HepG2 (cell line): Measurements from ENCODE around the gene TNFAIP3. TPM values are rescaled to one million over a fixed set of nuclear protein-coding genes. Genes with fewer than 3 reads are reported as not detected.

Experiments
- ATAC-seq: fragments of 200-7000 bp; cut with Tn5 transposase; 3 replicates; pipeline ENCODE4 v1.9.1; 2020; ENCODE audit warnings: mild to moderate bottlenecking, moderate library complexity
- BruUV-seq: library from RNA; stranded (reverse); fragments of 400-500 nt; replicated peaks from 2 replicates; lab custom pipeline; 2021; lab: Mats Ljungman, UMichigan
- CTCF ChIA-PET: fragments of 300-600 bp; formaldehyde crosslinking; extraction: SDS; loops from one replicate; lab custom pipeline; 2021; ENCODE audit warnings: low total read pairs, inconsistent platforms, low intra/inter-chr PET ratio; lab: Yijun Ruan, JAX
- POLR2A ChIA-PET: fragments of 350-600 bp; sonication (Branson Sonifier 250); formaldehyde crosslinking; loops from one replicate; lab custom pipeline; 2020; ENCODE audit warnings: antibody characterized with exemption, inconsistent platforms; lab: Yijun Ruan, JAX
- DNase-seq: peaks from one replicate; pipeline ENCODE4 v3.0.0-alpha.2; 2015; ENCODE audit warnings: low spot score
- FAIRE-seq: peaks from 3 replicates; lab custom pipeline; 2011; peaks lifted over from hg19 to GRCh38; lab: Jason Lieb, UNC
- H2AFZ ChIP-seq: one replicate; pipeline ENCODE4 v1.6.1; 2011; ENCODE audit warnings: low read length, inconsistent platforms
- H3K27ac ChIP-seq: fragments of 300-600 bp; 3 replicates; pipeline ENCODE4 v1.8.0; 2011; ENCODE audit warnings: mixed run types, mild to moderate bottlenecking, mixed read lengths, low read length, inconsistent platforms; ENCODE audit not compliant: insufficient read depth; ENCODE audit errors: extremely low read length
- H3K27me3 ChIP-seq, 2 experiments: fragments of 200-600 bp in 1 of 2; 2 replicates in 1 of 2; 3 replicates in 1 of 2; pipeline versions ENCODE4 v1.6.0 to v1.8.0; 2011; ENCODE audit warnings: low read length in 2 of 2, mild to moderate bottlenecking in 2 of 2, moderate library complexity in 2 of 2, inconsistent platforms in 1 of 2; ENCODE audit not compliant: insufficient read depth in 2 of 2, control insufficient read depth in 1 of 2
- H3K36me3 ChIP-seq, 2 experiments: fragments of 200-600 bp in 1 of 2; replicated peaks in 1 of 2; 2 replicates in 1 of 2; 3 replicates in 1 of 2; pipeline versions ENCODE4 v1.5.1 to v1.8.0; 2011; ENCODE audit warnings: low read length in 2 of 2, inconsistent platforms in 1 of 2; ENCODE audit not compliant: insufficient read depth in 2 of 2, control insufficient read depth in 1 of 2
- H3K4me1 ChIP-seq: 2 replicates; pipeline ENCODE4 v1.5.1; 2012; ENCODE audit warnings: low read length, inconsistent platforms; ENCODE audit not compliant: insufficient read depth
- H3K4me2 ChIP-seq: 2 replicates; pipeline ENCODE4 v1.6.0; 2011; ENCODE audit warnings: low read depth, low read length, inconsistent platforms
- H3K4me3 ChIP-seq, 3 experiments: fragments of 200-600 bp in 1 of 3; sonication (generic), shearing (Covaris generic) in 1 of 3; replicated peaks in 1 of 3; 2 replicates each; pipeline ENCODE4 v1.5.1; 2011 to 2016; ENCODE audit warnings: low read length in 3 of 3, inconsistent platforms in 2 of 3, low read depth in 2 of 3, mild to moderate bottlenecking in 2 of 3, control low read depth in 1 of 3, mixed read lengths in 1 of 3; ENCODE audit not compliant: insufficient read depth in 1 of 3
- H3K79me2 ChIP-seq: one replicate; pipeline ENCODE4 v1.6.1; 2011; ENCODE audit warnings: low read length, inconsistent platforms; ENCODE audit not compliant: insufficient read depth
- H3K9ac ChIP-seq: 2 replicates; pipeline ENCODE4 v1.6.0; 2011; ENCODE audit warnings: mild to moderate bottlenecking, low read depth, low read length, inconsistent platforms; ENCODE audit not compliant: insufficient read depth
- H3K9me3 ChIP-seq: 2 replicates; pipeline ENCODE4 v1.5.1; 2012; ENCODE audit warnings: mild to moderate bottlenecking, low read length
- H4K20me1 ChIP-seq: 2 replicates; pipeline ENCODE4 v1.6.0; 2011; ENCODE audit warnings: inconsistent platforms, mild to moderate bottlenecking, low read length, moderate library complexity; ENCODE audit not compliant: insufficient read depth
- NCOA2 ChIP-seq: sonication (generic); formaldehyde crosslinking; IDR thresholded peaks from 2 replicates; pipeline ENCODE4 v1.8.0; 2022; ENCODE audit warnings: inconsistent platforms
- ONECUT2 ChIP-seq: sonication (generic); formaldehyde crosslinking; IDR thresholded peaks from 2 replicates; pipeline ENCODE4 v1.4.0; 2020; ENCODE audit warnings: missing genetic modification reagents
- PLSCR1 ChIP-seq: sonication (generic); formaldehyde crosslinking; IDR thresholded peaks from 2 replicates; pipeline ENCODE4 v1.5.0; 2020; ENCODE audit warnings: missing genetic modification reagents, mild to moderate bottlenecking, borderline replicate concordance
- RCOR2 ChIP-seq: IDR thresholded peaks from 2 replicates; pipeline ENCODE4 v1.6.1; 2016; ENCODE audit warnings: missing biosample characterization, missing genetic modification reagents
- SPEN ChIP-seq: sonication (generic); formaldehyde crosslinking; IDR thresholded peaks from 2 replicates; pipeline ENCODE4 v1.5.1; 2020; ENCODE audit warnings: low read depth, mild to moderate bottlenecking, missing genetic modification reagents
- TFAP4 ChIP-seq: sonication (generic); IDR thresholded peaks from 2 replicates; pipeline ENCODE4 v1.6.1; 2016; ENCODE audit warnings: low read depth, borderline replicate concordance
- THAP8 ChIP-seq: sonication (generic); formaldehyde crosslinking; IDR thresholded peaks from 2 replicates; pipeline ENCODE4 v1.5.1; 2020; ENCODE audit warnings: missing genetic modification reagents, mild to moderate bottlenecking, borderline replicate concordance
- ZBTB26 ChIP-seq: IDR thresholded peaks from 2 replicates; pipeline ENCODE4 v1.6.1; 2016; ENCODE audit warnings: missing compliant biosample characterization, missing genetic modification reagents, borderline replicate concordance
- ZBTB43 ChIP-seq: sonication (generic); formaldehyde crosslinking; conservative IDR thresholded peaks from 2 replicates; pipeline ENCODE4 v1.4.0; 2020; ENCODE audit warnings: missing genetic modification reagents
- ZMYM3 ChIP-seq: sonication (generic); formaldehyde crosslinking; IDR thresholded peaks from 2 replicates; pipeline ENCODE4 v1.5.1; 2020; ENCODE audit warnings: mild to moderate bottlenecking, missing genetic modification reagents
- ZNF737 ChIP-seq: sonication (generic); formaldehyde crosslinking; IDR thresholded peaks from 2 replicates; pipeline ENCODE4 v1.5.0; 2020; ENCODE audit warnings: missing genetic modification reagents, mild to moderate bottlenecking, borderline replicate concordance
- WGBS: methylation state at CpG from one replicate; pipeline ENCODE4 v1.1.6; 2017; ENCODE audit warnings: low lambda C conversion rate; 5-methylcytosine and 5-hydroxymethylcytosine counted together
- in situ Hi-C: cut with HindIII; loops from 2 replicates; pipeline ENCODE4 v1.10.0; 2017; ENCODE audit warnings: low pct_unique_long_range_greater_than_20kb; ENCODE audit not compliant: extremely low pct_ligation_motif_present
- intact Hi-C: fragments of 100-400 bp; cut with micrococcal nuclease; formaldehyde crosslinking; loops from one replicate; pipeline ENCODE4 v1.10.0; 2022; ENCODE audit not compliant: unreplicated experiment
- polyA plus RNA-seq, 8 experiments: library from polyadenylated mRNA; depleted of rRNA in 3 of 8; stranded (reverse) in 7 of 8; unstranded in 1 of 8; fragments of >200 nt; fragmentation: Illumina TruSeq in 4 of 8; extraction: Trizol in 4 of 8; gene quantifications; 2 replicates each; pipeline versions ENCODE4 v1.2.1 to v1.2.3, GENCODE V29; 2011 to 2016; ENCODE audit warnings: low read depth in 4 of 8, missing spikeins in 1 of 8, mixed read lengths in 1 of 8; ENCODE audit not compliant: insufficient read depth in 1 of 8
- total RNA-seq, 5 experiments: library from RNA; depleted of rRNA; stranded (reverse); fragments of >200 nt; fragmentation: Illumina TruSeq; extraction: Trizol; gene quantifications; 2 replicates each; pipeline ENCODE4 v1.2.3, GENCODE V29; 2016; ENCODE audit warnings: low read depth in 1 of 5

TNFAIP3 gene
- total and polyA plus RNA-seq, 2 of the 13 experiments (the other 11 are each of a cell fraction or from before 2014, with no cell fraction given) = 28.2 to 47.1 TPM

GRCh38 chr6:137925141-137925698 lies 58.2 kb downstream of the TNFAIP3 start:
- POLR2A ChIA-PET = no interaction called here
- no peak overlapping the region for H2AFZ ChIP-seq

GRCh38 chr6:137926207-137926731 lies 59.2 kb downstream of the TNFAIP3 start:
- H3K36me3 ChIP-seq = no peaks in the 10 kb centered on the region
- no peaks in the 10 kb centered on the region for H4K20me1 ChIP-seq
- peaks cover 7% of the 10 kb centered on the region for H3K4me1 ChIP-seq
- peaks cover 0 to 29% of the 10 kb centered on the region in 2 experiments; a peak in 3 of 5 replicates for H3K27me3 ChIP-seq
- DNase-seq (no peak), FAIRE-seq (no peak), ATAC-seq (no peak)
- no TSS peak for BruUV-seq
- intact Hi-C loops = loop anchor here (5.0 kb wide), 1 partner anchor 34 kb away; no protein-coding TSS in a partner anchor
- no peaks in the 10 kb centered on the region for H3K9me3 ChIP-seq
- no peak overlapping the region for H3K27ac ChIP-seq
- ChIA-PET POLR2A (no interaction called here), CTCF (no interaction called here)
- no peak overlapping the region for H3K9ac ChIP-seq
- in situ Hi-C loops = no loop called here
- no peaks in the 10 kb centered on the region for H3K79me2 ChIP-seq
- H3K4me3 ChIP-seq = no peak overlapping the region
- no peak overlapping the region for H2AFZ ChIP-seq
- no peak overlapping the region for H3K4me2 ChIP-seq
- WGBS = 4% methylated on average over 1 of the region's 1 CpG
- TF ChIP-seq ZNF737 (CRISPR knock-in tag) (no peak), TFAP4 (peak; percentile 71; the same call in 1 of the 2 replicates), SPEN (CRISPR knock-in tag) (no peak), ZBTB43 (CRISPR knock-in tag) (no peak), ZMYM3 (no peak), ZBTB26 (CRISPR knock-in tag) (no peak)

More at GRCh38 chr6:137925141-137925698, 58.2 kb downstream of the TNFAIP3 start:
- BruUV-seq = no TSS peak
- H3K4me1 ChIP-seq = peaks cover 6% of the 10 kb centered on the region
- no peak overlapping the region for H3K27ac ChIP-seq
- peaks cover 0 to 32% of the 10 kb centered on the region in 2 experiments; a peak in 3 of 5 replicates for H3K27me3 ChIP-seq
- no peak overlapping the region for H3K4me2 ChIP-seq
- no peaks in the 10 kb centered on the region for H3K9me3 ChIP-seq
- 66% methylated on average over 12 of the region's 12 CpGs for WGBS
- no peaks in the 10 kb centered on the region for H3K79me2 ChIP-seq
- no peaks in the 10 kb centered on the region for H4K20me1 ChIP-seq
- no peaks in the 10 kb centered on the region for H3K36me3 ChIP-seq
- TF ChIP-seq THAP8 (CRISPR knock-in tag) (no peak), NCOA2 (no peak), RCOR2 (CRISPR knock-in tag) (no peak), ONECUT2 (no peak), PLSCR1 (CRISPR knock-in tag) (no peak)
- no peak overlapping the region for H3K4me3 ChIP-seq
- DNase-seq = no peak
- FAIRE-seq = no peak
- no peak overlapping the region for H3K9ac ChIP-seq
- CTCF ChIA-PET = no interaction called here
- no peak for ATAC-seq
- in situ Hi-C loops = no loop called here
- intact Hi-C loops = loop anchor here (5.0 kb wide), 1 partner anchor 33 kb away; no protein-coding TSS in a partner anchor
